Choroid plexus epithelial cell (primary cell): Measurements from ENCODE around the gene ARAP2.

Source experiments
- DNase-seq: peaks from one replicate; pipeline ENCODE4 v3.0.0-alpha.2; 2010; ENCODE audit warnings: low read depth
- H3K4me3 ChIP-seq: 2 replicates; pipeline ENCODE4 v1.5.1; 2011; ENCODE audit warnings: low read depth, mild to moderate bottlenecking, control low read depth, low read length, moderate library complexity
- TF ChIP-seq, protein P1 (sequence below): conservative IDR thresholded peaks from 2 replicates; pipeline ENCODE4 v1.5.1; 2011; ENCODE audit warnings: low read depth, mild to moderate bottlenecking, control low read depth, inconsistent platforms, low read length, moderate library complexity

ARAP2 gene

DNA sequence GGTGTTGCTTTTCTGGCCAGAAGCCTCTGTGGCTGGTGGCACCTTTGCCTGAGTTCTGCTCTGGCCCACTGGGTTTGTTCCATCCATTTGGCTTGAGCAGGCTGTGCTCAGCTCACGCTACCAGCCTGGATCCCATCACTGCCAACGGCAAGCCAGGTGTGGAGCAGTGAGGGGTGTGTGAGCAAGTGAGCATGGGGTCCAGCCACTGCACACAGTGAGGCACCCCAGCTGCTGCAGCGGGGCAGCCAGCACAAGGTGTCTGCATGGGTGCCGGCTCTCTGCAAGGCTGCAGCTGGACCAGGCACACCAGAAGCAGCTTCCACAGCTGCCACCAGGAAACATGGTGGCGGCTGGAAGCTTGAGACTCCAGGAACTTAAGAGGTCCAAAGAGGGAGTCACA, 46.8 kb downstream of the ARAP2 start:
- no peak overlapping the region for H3K4me3 ChIP-seq
- DNase-seq = no peak
- TF ChIP-seq, protein P1, sequence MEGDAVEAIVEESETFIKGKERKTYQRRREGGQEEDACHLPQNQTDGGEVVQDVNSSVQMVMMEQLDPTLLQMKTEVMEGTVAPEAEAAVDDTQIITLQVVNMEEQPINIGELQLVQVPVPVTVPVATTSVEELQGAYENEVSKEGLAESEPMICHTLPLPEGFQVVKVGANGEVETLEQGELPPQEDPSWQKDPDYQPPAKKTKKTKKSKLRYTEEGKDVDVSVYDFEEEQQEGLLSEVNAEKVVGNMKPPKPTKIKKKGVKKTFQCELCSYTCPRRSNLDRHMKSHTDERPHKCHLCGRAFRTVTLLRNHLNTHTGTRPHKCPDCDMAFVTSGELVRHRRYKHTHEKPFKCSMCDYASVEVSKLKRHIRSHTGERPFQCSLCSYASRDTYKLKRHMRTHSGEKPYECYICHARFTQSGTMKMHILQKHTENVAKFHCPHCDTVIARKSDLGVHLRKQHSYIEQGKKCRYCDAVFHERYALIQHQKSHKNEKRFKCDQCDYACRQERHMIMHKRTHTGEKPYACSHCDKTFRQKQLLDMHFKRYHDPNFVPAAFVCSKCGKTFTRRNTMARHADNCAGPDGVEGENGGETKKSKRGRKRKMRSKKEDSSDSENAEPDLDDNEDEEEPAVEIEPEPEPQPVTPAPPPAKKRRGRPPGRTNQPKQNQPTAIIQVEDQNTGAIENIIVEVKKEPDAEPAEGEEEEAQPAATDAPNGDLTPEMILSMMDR = no peak

DNA sequence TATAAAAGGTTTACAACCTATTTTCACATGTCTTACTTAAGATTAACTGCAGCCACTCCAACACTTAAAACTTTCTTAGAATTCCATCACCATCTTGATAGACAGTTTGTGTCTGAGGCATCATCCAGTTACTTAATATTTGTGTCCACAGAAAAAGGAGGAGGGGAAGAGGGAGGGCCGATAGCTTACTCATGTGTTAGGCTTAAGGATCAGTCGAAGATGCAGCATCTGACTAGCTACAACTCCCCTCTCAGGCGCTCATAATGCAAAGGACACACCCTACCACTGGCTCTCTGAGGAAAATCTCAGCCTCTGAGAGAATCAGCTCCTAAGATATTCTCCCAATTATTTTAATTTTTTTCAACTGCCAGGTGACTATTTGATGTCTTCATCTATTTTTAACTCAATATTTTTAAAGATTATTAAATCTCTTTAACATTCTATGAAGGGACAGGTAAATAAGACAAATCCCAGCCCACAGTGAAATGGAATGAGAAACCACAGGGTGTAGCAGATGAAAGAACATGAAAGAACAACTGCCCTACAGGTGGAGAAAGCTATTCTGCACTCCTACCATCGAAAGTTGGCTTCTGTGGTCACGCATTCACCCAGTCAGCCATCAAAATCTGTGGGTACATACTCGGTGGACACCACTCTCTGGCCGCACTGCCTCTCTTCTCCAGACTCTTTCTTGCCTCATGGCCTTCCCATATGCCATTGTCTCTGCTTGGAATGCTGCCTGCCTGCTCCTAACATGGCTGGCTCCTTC, 48.0 kb downstream of the ARAP2 start:
- H3K4me3 ChIP-seq = no peak overlapping the region
- no peak for DNase-seq
- TF ChIP-seq, protein P1 = no peak

DNA sequence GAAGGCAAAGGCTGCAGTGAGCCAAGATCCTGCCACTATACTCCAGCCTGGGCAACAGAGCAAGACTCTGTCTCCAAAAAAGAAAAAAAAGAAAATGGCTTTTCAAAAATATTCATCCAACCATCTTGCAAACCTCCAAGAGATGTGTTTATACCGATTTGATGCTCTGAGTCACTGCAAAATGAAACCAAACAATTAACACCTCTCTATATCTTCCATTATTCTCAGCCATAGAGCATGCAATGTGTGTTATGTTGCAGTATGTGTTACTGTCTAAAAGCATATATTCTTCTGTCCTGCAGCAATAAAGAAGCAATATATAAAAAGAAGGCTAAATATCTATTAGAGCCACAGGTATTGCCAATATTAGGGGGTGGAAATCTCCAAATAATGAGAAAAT, 51.4 kb downstream of the ARAP2 start:
- DNase-seq = no peak
- H3K4me3 ChIP-seq = no peak overlapping the region
- TF ChIP-seq, protein P1 = no peak

DNA sequence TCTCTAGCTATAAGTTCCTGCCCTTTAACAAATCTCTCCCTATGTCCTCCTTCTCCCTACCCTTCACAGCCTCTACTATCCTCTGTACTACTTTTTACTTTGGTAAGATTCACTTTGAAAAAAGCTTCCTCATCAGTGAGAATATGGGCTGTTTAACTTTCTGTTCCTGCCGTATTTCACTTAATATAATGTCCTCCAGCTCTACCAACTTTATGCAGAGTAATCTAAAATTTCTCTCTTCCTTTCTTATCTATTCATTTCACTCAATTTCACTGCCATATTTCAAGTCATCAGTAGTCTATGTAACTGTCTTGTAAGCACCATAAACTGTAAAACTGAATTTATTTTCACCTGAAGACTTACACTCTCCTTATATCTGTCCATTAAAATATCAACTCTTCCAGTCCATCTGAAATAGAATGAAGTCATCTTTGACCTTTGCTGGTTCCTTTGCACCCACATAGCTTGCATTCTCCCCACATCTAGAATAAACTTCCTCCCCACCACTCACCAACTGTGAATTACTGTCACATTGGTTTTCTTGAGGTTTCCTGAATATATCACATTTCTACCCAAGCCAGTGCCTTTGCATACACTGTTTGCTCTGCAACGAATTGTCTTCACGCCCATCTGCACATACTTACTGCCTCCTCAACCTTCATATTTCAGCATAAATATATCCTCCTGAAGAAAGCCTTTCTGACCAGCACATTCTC, 54.6 kb downstream of the ARAP2 start:
- TF ChIP-seq, protein P1 = no peak
- peak; percentile 19 for DNase-seq
- H3K4me3 ChIP-seq = no peak overlapping the region

DNA sequence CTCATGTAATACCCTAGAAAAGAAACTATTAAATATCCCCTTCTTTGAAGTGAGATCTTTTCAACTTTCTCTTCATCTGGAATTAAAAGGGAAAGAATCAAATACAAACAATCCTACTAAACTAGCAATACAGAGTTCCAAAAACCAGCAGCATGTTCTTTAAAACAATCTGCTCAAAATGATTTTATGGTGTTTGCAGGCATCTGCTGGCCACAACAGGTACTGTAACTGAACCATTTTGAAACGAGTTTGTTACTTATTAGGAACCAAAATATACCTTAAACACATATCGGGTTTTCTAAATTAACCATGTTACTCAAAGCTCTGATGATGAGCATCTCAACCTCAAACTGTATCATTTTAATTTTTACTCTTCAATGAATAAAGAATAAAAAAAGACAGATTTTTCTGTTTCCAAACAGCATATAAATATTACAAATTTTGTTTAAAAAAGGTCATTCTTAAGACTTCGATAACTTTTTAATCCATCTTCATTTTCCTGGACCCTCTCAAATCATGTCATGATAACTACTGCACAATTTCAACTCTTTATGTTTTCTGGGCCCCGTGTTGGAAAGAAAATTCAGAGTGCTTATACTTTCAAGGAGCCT, 56.5 kb downstream of the ARAP2 start:
- TF ChIP-seq, protein P1 = peak; percentile 70
- DNase-seq = peak; percentile 62
- no peak overlapping the region for H3K4me3 ChIP-seq

DNA sequence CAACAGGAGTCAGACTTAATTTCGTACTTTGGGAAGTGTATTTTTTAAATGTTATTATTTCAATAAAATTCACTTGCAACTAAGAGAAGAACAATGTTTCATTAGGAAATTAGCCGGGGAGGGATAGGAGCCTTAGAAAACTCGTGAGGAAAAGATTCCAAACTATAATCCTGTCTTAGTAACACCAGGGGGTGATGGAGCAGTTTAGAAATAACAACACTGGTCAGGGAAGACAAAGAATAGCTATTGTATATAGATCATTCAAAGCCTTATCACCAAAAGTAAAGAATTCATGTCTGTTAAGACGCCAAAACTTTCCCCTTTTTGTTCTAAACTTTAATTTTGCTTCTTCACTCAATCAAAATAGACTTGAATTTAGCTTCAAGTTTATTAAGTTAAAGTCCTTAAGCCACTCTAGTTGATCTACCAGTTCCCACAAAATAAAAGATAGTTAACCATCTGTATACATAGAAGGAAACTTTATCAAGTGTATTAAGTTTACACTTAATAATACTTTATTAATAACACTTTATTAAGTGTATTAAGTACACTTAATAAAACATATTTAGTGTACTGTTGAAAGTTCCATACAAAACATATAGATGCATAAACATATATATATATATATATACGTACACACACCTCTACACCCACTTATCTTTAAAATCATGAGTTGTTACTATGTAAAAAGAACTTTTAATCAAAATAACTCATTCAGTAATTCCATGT, 60.5 kb downstream of the ARAP2 start:
- TF ChIP-seq, protein P1 = no peak
- DNase-seq = no peak
- no peak overlapping the region for H3K4me3 ChIP-seq
